ENCODE measurements around the gene SCGB2A2.

SCGB2A2 gene

GRCh38 chr11:62269654-62270278 lies at the start of gene SCGB2A2:
SCGB2A2 (plus strand) TSS chr11:62270158; CDS start chr11:62270217, 59 bp downstream.
- TF ChIP-seq, protein P1, sequence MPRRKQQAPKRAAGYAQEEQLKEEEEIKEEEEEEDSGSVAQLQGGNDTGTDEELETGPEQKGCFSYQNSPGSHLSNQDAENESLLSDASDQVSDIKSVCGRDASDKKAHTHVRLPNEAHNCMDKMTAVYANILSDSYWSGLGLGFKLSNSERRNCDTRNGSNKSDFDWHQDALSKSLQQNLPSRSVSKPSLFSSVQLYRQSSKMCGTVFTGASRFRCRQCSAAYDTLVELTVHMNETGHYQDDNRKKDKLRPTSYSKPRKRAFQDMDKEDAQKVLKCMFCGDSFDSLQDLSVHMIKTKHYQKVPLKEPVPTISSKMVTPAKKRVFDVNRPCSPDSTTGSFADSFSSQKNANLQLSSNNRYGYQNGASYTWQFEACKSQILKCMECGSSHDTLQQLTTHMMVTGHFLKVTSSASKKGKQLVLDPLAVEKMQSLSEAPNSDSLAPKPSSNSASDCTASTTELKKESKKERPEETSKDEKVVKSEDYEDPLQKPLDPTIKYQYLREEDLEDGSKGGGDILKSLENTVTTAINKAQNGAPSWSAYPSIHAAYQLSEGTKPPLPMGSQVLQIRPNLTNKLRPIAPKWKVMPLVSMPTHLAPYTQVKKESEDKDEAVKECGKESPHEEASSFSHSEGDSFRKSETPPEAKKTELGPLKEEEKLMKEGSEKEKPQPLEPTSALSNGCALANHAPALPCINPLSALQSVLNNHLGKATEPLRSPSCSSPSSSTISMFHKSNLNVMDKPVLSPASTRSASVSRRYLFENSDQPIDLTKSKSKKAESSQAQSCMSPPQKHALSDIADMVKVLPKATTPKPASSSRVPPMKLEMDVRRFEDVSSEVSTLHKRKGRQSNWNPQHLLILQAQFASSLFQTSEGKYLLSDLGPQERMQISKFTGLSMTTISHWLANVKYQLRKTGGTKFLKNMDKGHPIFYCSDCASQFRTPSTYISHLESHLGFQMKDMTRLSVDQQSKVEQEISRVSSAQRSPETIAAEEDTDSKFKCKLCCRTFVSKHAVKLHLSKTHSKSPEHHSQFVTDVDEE (CRISPR knock-in tag; IDR thresholded peaks at IDR 0.05), result no peak
- no peak for TF ChIP-seq ESRRG (CRISPR knock-in tag; IDR thresholded peaks at IDR 0.05)
- no peak for TF ChIP-seq ZNF70 (CRISPR knock-in tag; IDR thresholded peaks at IDR 0.05)
- no peak for TF ChIP-seq ZNF8 (CRISPR knock-in tag; IDR thresholded peaks at IDR 0.05)
- no peak for TF ChIP-seq TOX (CRISPR knock-in tag; IDR thresholded peaks at IDR 0.05; ENCODE audit: borderline replicate concordance)
- TF ChIP-seq, protein P2, sequence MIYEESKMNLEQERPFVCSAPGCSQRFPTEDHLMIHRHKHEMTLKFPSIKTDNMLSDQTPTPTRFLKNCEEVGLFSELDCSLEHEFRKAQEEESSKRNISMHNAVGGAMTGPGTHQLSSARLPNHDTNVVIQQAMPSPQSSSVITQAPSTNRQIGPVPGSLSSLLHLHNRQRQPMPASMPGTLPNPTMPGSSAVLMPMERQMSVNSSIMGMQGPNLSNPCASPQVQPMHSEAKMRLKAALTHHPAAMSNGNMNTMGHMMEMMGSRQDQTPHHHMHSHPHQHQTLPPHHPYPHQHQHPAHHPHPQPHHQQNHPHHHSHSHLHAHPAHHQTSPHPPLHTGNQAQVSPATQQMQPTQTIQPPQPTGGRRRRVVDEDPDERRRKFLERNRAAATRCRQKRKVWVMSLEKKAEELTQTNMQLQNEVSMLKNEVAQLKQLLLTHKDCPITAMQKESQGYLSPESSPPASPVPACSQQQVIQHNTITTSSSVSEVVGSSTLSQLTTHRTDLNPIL (CRISPR knock-in tag; IDR thresholded peaks at IDR 0.05; ENCODE audit: low read depth), result no peak
- no peak for TF ChIP-seq GLIS3 (CRISPR knock-in tag; IDR thresholded peaks at IDR 0.05)
- TF ChIP-seq RARB (CRISPR knock-in tag; IDR thresholded peaks at IDR 0.05), result no peak
- ATAC-seq, result no peak

DNA sequence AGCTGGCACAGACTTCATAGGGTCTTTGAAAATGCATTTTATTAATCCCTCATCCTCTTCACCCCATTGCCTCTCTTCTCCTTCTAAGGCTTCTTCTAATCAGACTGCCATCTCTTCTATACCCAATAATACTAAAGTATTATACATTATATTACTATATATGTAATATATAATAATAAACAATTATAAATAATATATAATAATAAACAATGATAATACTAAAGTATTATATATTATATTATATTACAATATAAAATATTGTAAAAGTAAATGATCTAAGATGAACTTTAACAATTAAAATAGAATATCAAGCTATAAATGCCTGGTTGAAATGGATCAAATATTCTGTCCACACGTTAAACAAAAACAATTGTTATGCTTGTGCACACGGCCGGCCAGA lies 48.5 kb upstream of the SCGB2A2 start:
- ATAC-seq, result no peak
- no peak for TF ChIP-seq GLIS3 (CRISPR knock-in tag; IDR thresholded peaks at IDR 0.05)
- TF ChIP-seq OSR1 (CRISPR knock-in tag; IDR thresholded peaks at IDR 0.05), result no peak
- TF ChIP-seq BACH2 (CRISPR knock-in tag; IDR thresholded peaks at IDR 0.05; ENCODE audit: borderline replicate concordance), result no peak
- no peak for TF ChIP-seq POU6F1 (CRISPR knock-in tag; IDR thresholded peaks at IDR 0.05; ENCODE audit: borderline replicate concordance, low read depth)

GRCh38 chr11:62223095-62223494 lies 46.9 kb upstream of the SCGB2A2 start:
- no peak for ATAC-seq
- no peak for TF ChIP-seq CSDC2 (CRISPR knock-in tag; IDR thresholded peaks at IDR 0.05)
- no peak for TF ChIP-seq ISL1 (CRISPR knock-in tag; IDR thresholded peaks at IDR 0.05)
- no peak for TF ChIP-seq ESRRG (CRISPR knock-in tag; IDR thresholded peaks at IDR 0.05)
- TF ChIP-seq PPARA (CRISPR knock-in tag; IDR thresholded peaks at IDR 0.05; ENCODE audit: borderline replicate concordance), result no peak
- TF ChIP-seq, protein P3, sequence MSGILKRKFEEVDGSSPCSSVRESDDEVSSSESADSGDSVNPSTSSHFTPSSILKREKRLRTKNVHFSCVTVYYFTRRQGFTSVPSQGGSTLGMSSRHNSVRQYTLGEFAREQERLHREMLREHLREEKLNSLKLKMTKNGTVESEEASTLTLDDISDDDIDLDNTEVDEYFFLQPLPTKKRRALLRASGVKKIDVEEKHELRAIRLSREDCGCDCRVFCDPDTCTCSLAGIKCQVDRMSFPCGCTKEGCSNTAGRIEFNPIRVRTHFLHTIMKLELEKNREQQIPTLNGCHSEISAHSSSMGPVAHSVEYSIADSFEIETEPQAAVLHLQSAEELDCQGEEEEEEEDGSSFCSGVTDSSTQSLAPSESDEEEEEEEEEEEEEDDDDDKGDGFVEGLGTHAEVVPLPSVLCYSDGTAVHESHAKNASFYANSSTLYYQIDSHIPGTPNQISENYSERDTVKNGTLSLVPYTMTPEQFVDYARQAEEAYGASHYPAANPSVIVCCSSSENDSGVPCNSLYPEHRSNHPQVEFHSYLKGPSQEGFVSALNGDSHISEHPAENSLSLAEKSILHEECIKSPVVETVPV (CRISPR knock-in tag; IDR thresholded peaks at IDR 0.05), result no peak

DNA sequence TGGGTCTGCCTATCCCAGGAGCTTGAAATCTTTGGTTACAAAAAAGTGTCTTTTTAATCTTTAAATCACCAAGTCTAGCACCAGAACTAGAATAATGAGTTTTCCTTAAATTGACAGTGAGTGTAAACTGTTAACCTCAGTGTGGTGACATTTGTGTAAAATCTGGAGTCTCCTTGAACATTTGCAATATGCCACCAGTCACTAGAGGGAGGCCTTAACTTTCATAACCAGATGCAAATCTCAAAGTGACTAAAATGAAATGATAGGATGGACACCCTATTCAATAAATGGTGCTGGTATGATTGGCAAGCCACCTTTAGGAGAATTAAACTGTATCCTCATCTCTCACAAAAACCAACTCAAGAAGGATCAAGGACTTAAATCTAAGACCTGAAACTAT lies 36.2 kb upstream of the SCGB2A2 start:
- no peak for TF ChIP-seq TOX (CRISPR knock-in tag; IDR thresholded peaks at IDR 0.05; ENCODE audit: borderline replicate concordance)
- no peak for TF ChIP-seq ZFP30 (CRISPR knock-in tag; IDR thresholded peaks at IDR 0.05)
- no peak for TF ChIP-seq GLIS3 (CRISPR knock-in tag; IDR thresholded peaks at IDR 0.05)
- TF ChIP-seq OSR1 (CRISPR knock-in tag; IDR thresholded peaks at IDR 0.05), result no peak
- TF ChIP-seq ESRRG (CRISPR knock-in tag; IDR thresholded peaks at IDR 0.05), result no peak
- TF ChIP-seq PATZ1 (CRISPR knock-in tag; IDR thresholded peaks at IDR 0.05; ENCODE audit: borderline replicate concordance), result no peak
- TF ChIP-seq CSDC2 (CRISPR knock-in tag; IDR thresholded peaks at IDR 0.05), result no peak
- TF ChIP-seq ZFP3 (CRISPR knock-in tag; IDR thresholded peaks at IDR 0.05), result no peak
- TF ChIP-seq ZNF70 (CRISPR knock-in tag; IDR thresholded peaks at IDR 0.05), result no peak
- ATAC-seq, result no peak
